CD8-positive, alpha-beta memory T cell (primary cell): ENCODE measurements around the gene IER2. TPM values are rescaled to one million over a fixed set of nuclear protein-coding genes. Genes with fewer than 3 reads are reported as not detected.

Source experiments
- CTCF ChIA-PET: fragments of 350-600 bp; sonication (Branson Sonifier 250); formaldehyde crosslinking; loops from one replicate; lab custom pipeline; 2021; ENCODE audit warnings: antibody characterized with exemption; lab: Charles Lee
- POLR2A ChIA-PET: fragments of 350-600 bp; sonication (Branson Sonifier 250); formaldehyde crosslinking; loops from one replicate; lab custom pipeline; 2021; ENCODE audit warnings: antibody characterized with exemption; lab: Charles Lee
- DNase-seq, 5 donors: peaks; one replicate each; pipeline versions ENCODE4 v3.0.0 to v3.0.0-alpha.2; 2020 to 2022; ENCODE audit warnings: mixed read lengths in 1 of 5
- H3K27ac ChIP-seq: one replicate; pipeline ENCODE4 v1.7.0; 2013; ENCODE audit warnings: low read depth, mild to moderate bottlenecking, low read length, moderate library complexity
- H3K27me3 ChIP-seq: 2 replicates; pipeline ENCODE4 v1.7.0; 2013; ENCODE audit warnings: low read length, mild to moderate bottlenecking; ENCODE audit not compliant: insufficient read depth, poor library complexity, severe bottlenecking
- H3K36me3 ChIP-seq: 2 replicates; pipeline ENCODE4 v1.7.0; 2013; ENCODE audit warnings: mild to moderate bottlenecking, low read length, moderate library complexity; ENCODE audit not compliant: insufficient read depth
- H3K4me1 ChIP-seq: 2 replicates; pipeline ENCODE4 v1.7.0; 2013; ENCODE audit warnings: mild to moderate bottlenecking, low read length, moderate library complexity; ENCODE audit not compliant: insufficient read depth
- H3K4me3 ChIP-seq: 2 replicates; pipeline ENCODE4 v1.7.0; 2013; ENCODE audit warnings: mild to moderate bottlenecking, low read length
- H3K9me3 ChIP-seq: 2 replicates; pipeline ENCODE4 v1.7.0; 2013; ENCODE audit warnings: mild to moderate bottlenecking, low read length
- H3K27ac Mint-ChIP-seq, 8 donors: one replicate each; pipeline ENCODE4 v1.8.0; 2020 to 2021; ENCODE audit warnings: mixed read lengths in 8 of 8, mild to moderate bottlenecking in 6 of 8, inconsistent platforms in 3 of 8, moderate library complexity in 3 of 8
- H3K27me3 Mint-ChIP-seq, 2 donors: one replicate each; pipeline ENCODE4 v1.8.0; 2020 to 2021; ENCODE audit warnings: mixed read lengths in 2 of 2, mild to moderate bottlenecking in 1 of 2, moderate library complexity in 1 of 2
- H3K36me3 Mint-ChIP-seq, 3 donors: one replicate each; pipeline ENCODE4 v1.8.0; 2020 to 2021; ENCODE audit warnings: mixed read lengths in 3 of 3, inconsistent platforms in 1 of 3, mild to moderate bottlenecking in 1 of 3
- H3K4me1 Mint-ChIP-seq, 3 donors: one replicate each; pipeline ENCODE4 v1.8.0; 2020 to 2021; ENCODE audit warnings: mixed read lengths in 3 of 3, inconsistent platforms in 1 of 3, mild to moderate bottlenecking in 1 of 3
- H3K4me3 Mint-ChIP-seq, 7 donors: one replicate each; pipeline ENCODE4 v1.8.0; 2020 to 2021; ENCODE audit warnings: mixed read lengths in 7 of 7, mild to moderate bottlenecking in 6 of 7, moderate library complexity in 4 of 7, inconsistent platforms in 2 of 7
- H3K9me3 Mint-ChIP-seq, 5 donors: one replicate each; pipeline ENCODE4 v1.8.0; 2020 to 2022; ENCODE audit warnings: mixed read lengths in 5 of 5, mild to moderate bottlenecking in 3 of 5, moderate library complexity in 2 of 5, inconsistent platforms in 1 of 5
- polyA plus RNA-seq: library from polyadenylated mRNA; unstranded; fragments of 300-500 nt; fragmentation: Illumina TruSeq; gene quantifications from one replicate; pipeline ENCODE4 v1.2.3, GENCODE V29; 2021
- total RNA-seq, 2 experiments: library from RNA; stranded (reverse); gene quantifications; one replicate each; pipeline ENCODE4 v1.2.3, GENCODE V29; 2021

Gene IER2, protein sequence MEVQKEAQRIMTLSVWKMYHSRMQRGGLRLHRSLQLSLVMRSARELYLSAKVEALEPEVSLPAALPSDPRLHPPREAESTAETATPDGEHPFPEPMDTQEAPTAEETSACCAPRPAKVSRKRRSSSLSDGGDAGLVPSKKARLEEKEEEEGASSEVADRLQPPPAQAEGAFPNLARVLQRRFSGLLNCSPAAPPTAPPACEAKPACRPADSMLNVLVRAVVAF
- total RNA-seq (100 to 1,000 TPM; 102 to 111 TPM), polyA plus RNA-seq (277 TPM)

DNA sequence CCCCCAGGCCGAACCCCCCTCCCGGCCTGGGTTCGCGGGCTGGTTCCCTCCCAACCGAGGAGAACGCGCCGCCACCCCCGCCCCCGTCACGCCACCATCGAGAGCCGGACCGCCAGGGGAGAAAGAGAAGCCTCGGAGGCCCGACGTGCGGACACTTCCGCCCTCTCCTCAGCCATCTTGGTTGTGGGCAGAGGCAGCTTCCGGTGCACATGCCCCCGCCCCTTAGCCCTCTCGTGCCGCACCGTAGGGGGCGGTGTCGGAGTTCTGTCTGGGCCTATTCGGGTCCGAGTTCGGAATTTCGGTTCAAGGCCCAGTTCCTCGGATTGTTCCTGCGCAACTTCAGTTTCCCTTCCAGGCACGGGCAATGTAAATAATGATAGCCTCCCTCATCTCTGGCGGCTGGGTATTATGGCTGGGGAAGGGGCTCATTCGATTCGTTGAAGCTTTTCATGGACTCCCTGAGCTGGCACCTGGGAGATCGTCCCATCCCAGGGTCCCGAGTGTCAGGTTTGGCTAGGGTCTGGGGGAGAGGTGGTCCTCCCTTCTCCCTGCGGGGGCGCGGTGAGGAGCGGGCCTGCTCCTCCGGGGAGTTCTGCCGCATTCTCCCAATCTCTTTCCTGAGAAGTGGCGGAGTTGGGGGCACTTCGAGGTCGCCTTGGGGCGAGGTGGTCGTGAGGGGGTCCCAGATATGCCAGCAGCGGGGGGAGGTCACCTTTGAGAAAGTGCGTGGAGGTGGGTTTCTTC, at the start of gene IER2, which contains the start of gene STX10:
IER2 (plus strand) TSS at position 225 of the 744 bp plus-strand sequence. CDS start 2,776 bp downstream, outside the sequence.
STX10 (minus strand) TSS at position 189 of the 744 bp plus-strand sequence. CDS start 202 bp downstream, outside the sequence.
- DNase-seq: peak; percentile 90 to 95 (median 91)
- Mint-ChIP-seq H3K4me1 (peaks cover 26 to 42% (median 32%) of the 10 kb centered on the region in 3 donors), H3K27ac (peak within 1 kb of the TSS; percentile 95 to 99 (median 98)), H3K27me3 (peaks cover 0 to 20% of the 10 kb centered on the region in 2 donors), H3K4me3 (peak within 1 kb of the TSS; percentile 94 to 100 (median 99)), H3K36me3 (peaks cover 10 to 42% (median 11%) of the 10 kb centered on the region in 3 donors), H3K9me3 (peaks cover 0 to 7% (median 3%) of the 10 kb centered on the region in 5 donors)
- Histone ChIP-seq H3K4me1 (peaks cover 12% of the 10 kb centered on the region), H3K4me3 (peak within 1 kb of the TSS; percentile 94), H3K27me3 (no peaks in the 10 kb centered on the region), H3K27ac (peak within 1 kb of the TSS; percentile 91), H3K36me3 (peaks cover 9% of the 10 kb centered on the region), H3K9me3 (no peaks in the 10 kb centered on the region)
- ChIA-PET CTCF (interaction anchor here (0.6 to 2.3 kb wide), 15 partner anchors 13 to 174 kb away, joined by 3 to 8 read pairs (median 3); partner anchors contain the start of gene NACC1), POLR2A (interaction anchor here (0.5 to 2.2 kb wide), 8 partner anchors 14 to 62 kb away, joined by 3 to 13 read pairs (median 4); partner anchors contain the start of gene NACC1)

DNA sequence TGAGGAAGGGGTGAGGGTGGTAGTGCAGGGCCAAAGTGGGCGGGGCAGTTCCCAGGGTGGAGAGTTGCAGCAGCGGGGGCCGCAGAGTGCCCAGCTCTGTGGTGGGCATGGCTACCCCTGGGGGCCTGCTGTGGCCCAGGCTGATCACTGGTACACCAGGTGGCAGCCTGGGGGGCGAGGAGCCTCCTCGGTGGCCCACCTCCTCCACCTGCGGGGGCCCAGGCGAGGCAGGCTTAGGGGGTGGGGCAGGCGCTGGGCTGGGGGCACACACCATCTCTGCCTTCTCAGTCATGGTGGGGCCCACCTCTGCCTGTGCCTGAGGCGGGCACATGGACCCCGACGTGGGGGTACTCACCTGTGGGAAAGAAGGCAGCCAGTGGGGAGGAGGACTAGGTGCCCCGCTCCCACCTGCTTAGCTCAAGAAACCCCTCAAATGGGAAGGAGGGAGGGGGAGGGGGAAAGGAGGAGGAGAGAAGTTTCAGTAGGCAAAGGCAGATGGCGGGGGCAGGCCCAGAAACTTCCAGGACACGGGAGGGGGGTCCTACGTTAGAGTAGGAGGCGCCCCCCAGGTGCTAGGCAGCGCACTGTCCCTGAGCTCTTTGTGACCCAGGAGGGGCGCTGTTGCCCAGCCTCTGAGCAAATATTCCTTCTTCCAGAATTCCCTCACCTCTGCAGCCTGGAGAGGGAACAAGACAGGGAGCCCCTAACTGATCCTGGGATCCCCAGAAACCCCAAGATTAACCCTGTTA, 49.2 kb upstream of the IER2 start:
- H3K36me3 Mint-ChIP-seq: peaks cover 0 to 6% (median 0%) of the 10 kb centered on the region in 3 donors
- Histone ChIP-seq H3K9me3 (no peaks in the 10 kb centered on the region), H3K4me1 (peaks cover 75% of the 10 kb centered on the region), H3K36me3 (no peaks in the 10 kb centered on the region), H3K27ac (peak overlapping the region; percentile 88), H3K27me3 (peaks cover 14% of the 10 kb centered on the region), H3K4me3 (peak overlapping the region; percentile 70)
- no peak for DNase-seq
- POLR2A ChIA-PET: interaction anchor here (1.0 to 1.7 kb wide), 3 partner anchors 16 to 216 kb away, joined by 3 to 10 read pairs (median 4); partner anchors contain the start of genes NACC1 and TRMT1
- peaks cover 0 to 4% (median 0%) of the 10 kb centered on the region in 5 donors for H3K9me3 Mint-ChIP-seq
- H3K4me1 Mint-ChIP-seq: peaks cover 43 to 80% (median 48%) of the 10 kb centered on the region in 3 donors
- CTCF ChIA-PET: interaction anchor here (1.1 to 2.2 kb wide), 5 partner anchors 12 to 216 kb away, joined by 3 to 10 read pairs (median 5); partner anchors contain the start of gene NACC1
- peaks cover 19 to 20% of the 10 kb centered on the region in 2 donors for H3K27me3 Mint-ChIP-seq
- H3K27ac Mint-ChIP-seq: peak overlapping the region in 6 of 8 donors; percentile 37 to 96 (median 73)
- H3K4me3 Mint-ChIP-seq: peak overlapping the region; percentile 57 to 88 (median 78)

GRCh38 chr19:13101590-13102415, 48.4 kb upstream of the IER2 start:
- Mint-ChIP-seq H3K27ac (peak overlapping the region in 7 of 8 donors; percentile 22 to 86 (median 43)), H3K4me1 (peaks cover 40 to 73% (median 44%) of the 10 kb centered on the region in 3 donors), H3K27me3 (peaks cover 14 to 15% of the 10 kb centered on the region in 2 donors), H3K4me3 (peak overlapping the region; percentile 57 to 88 (median 77)), H3K9me3 (peaks cover 0 to 4% (median 0%) of the 10 kb centered on the region in 5 donors), H3K36me3 (peaks cover 0 to 6% (median 0%) of the 10 kb centered on the region in 3 donors)
- Histone ChIP-seq H3K27me3 (peaks cover 6% of the 10 kb centered on the region), H3K9me3 (no peaks in the 10 kb centered on the region), H3K4me3 (peak overlapping the region; percentile 70), H3K27ac (peak overlapping the region; percentile 88), H3K4me1 (peaks cover 67% of the 10 kb centered on the region), H3K36me3 (no peaks in the 10 kb centered on the region)
- DNase-seq: no peak
- CTCF ChIA-PET: interaction anchor here (1.1 to 2.2 kb wide), 3 partner anchors 11 to 217 kb away, joined by 3 to 5 read pairs (median 3); partner anchors contain the start of gene NACC1
- POLR2A ChIA-PET: no interaction called here

- CTCF ChIA-PET: interaction anchor here (2.2 kb wide), 1 partner anchor 16 kb away, joined by 5 read pairs; the partner anchor contains the start of gene NACC1
- Histone ChIP-seq H3K27ac (peak overlapping the region; percentile 88), H3K4me3 (peak overlapping the region; percentile 70), H3K9me3 (no peaks in the 10 kb centered on the region), H3K36me3 (no peaks in the 10 kb centered on the region), H3K4me1 (peaks cover 64% of the 10 kb centered on the region), H3K27me3 (peaks cover under 1% of the 10 kb centered on the region)
- H3K4me1 Mint-ChIP-seq: peaks cover 36 to 68% (median 39%) of the 10 kb centered on the region in 3 donors
- H3K4me3 Mint-ChIP-seq: peak overlapping the region; percentile 57 to 83 (median 77)
- POLR2A ChIA-PET: no interaction called here
- DNase-seq: no peak
- H3K27me3 Mint-ChIP-seq: peaks cover 10% of the 10 kb centered on the region in 2 donors
- peak overlapping the region in 6 of 8 donors; percentile 22 to 66 (median 41) for H3K27ac Mint-ChIP-seq
- H3K9me3 Mint-ChIP-seq: peaks cover 0 to 4% (median 0%) of the 10 kb centered on the region in 5 donors
- H3K36me3 Mint-ChIP-seq: peaks cover 0 to 8% (median 0%) of the 10 kb centered on the region in 3 donors
Observed at GRCh38 chr19:13102416-13102665, 47.9 kb upstream of the IER2 start.

GRCh38 chr19:13102666-13103580, 47.3 kb upstream of the IER2 start, which contains the start of gene LYL1:
LYL1 (minus strand) TSS chr19:13102858; CDS start chr19:13101171, 1,687 bp downstream.
- no peaks in the 10 kb centered on the region for H3K36me3 ChIP-seq
- Mint-ChIP-seq H3K4me1 (peaks cover 36 to 65% (median 39%) of the 10 kb centered on the region in 3 donors), H3K9me3 (peaks cover 0 to 4% (median 0%) of the 10 kb centered on the region in 5 donors), H3K27ac (peak within 1 kb of the TSS; percentile 37 to 86 (median 55)), H3K27me3 (peaks cover 7 to 10% of the 10 kb centered on the region in 2 donors), H3K36me3 (peaks cover 0 to 11% (median 0%) of the 10 kb centered on the region in 3 donors), H3K4me3 (peak within 1 kb of the TSS; percentile 68 to 92 (median 78))
- peak within 1 kb of the TSS; percentile 88 for H3K27ac ChIP-seq
- ChIA-PET CTCF (interaction anchor here (2.3 to 2.6 kb wide), 4 partner anchors 12 to 126 kb away, joined by 8 to 22 read pairs (median 8); partner anchors contain the start of genes NACC1 and TRMT1), POLR2A (no interaction called here)
- H3K27me3 ChIP-seq: no peaks in the 10 kb centered on the region
- H3K4me1 ChIP-seq: peaks cover 64% of the 10 kb centered on the region
- H3K9me3 ChIP-seq: no peaks in the 10 kb centered on the region
- peak in 1 of 5 donors; percentile 41 for DNase-seq
- H3K4me3 ChIP-seq: peak within 1 kb of the TSS; percentile 70
